NOMO-1 (cell line): ENCODE data around the gene PDE5A.
A peak's percentile ranks its signal among the peaks of the same experiment; 100 is the strongest.
"Not testable (repeated sequence)": the region's sequence is repeated elsewhere in the genome, so short reads cannot be mapped to it uniquely, and the experiment has no call there.

ENCODE experiments used
- DNase-seq, 2 experiments: peaks; one replicate each; lab custom pipeline; 2025; ENCODE audit not compliant: unreplicated experiment in 2 of 2; lab: John Stamatoyannopoulos, UW

Gene PDE5A

GRCh38 chr4:119479180-119479808 lies 149.3 kb downstream of the PDE5A start:
- DNase-seq, result no peak

- no peak for DNase-seq
These were observed 150.0 kb downstream of the PDE5A start for GRCh38 chr4:119478446-119479179.

- DNase-seq, result no peak
These were observed 151.1 kb downstream of the PDE5A start for GRCh38 chr4:119477412-119478053.

DNA sequence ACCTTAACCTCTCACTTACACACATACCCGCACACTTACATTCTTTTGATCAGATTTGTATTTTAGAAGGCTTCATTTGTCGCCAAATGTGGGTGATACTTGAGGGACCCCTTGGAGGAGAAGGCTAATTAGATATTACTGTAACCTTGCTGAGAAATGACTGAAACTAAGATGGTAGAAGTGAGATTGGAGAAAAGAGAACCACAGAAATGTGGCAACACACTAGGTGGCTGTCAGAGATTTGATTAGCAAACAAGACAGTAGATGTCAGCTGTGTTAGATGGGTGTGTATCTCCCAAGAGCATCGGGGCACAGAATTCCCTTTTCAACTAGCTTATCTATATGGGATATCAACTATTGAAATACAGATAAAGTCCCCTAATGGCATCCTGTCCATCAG lies 157.3 kb downstream of the PDE5A start:
- DNase-seq, result no peak

DNA sequence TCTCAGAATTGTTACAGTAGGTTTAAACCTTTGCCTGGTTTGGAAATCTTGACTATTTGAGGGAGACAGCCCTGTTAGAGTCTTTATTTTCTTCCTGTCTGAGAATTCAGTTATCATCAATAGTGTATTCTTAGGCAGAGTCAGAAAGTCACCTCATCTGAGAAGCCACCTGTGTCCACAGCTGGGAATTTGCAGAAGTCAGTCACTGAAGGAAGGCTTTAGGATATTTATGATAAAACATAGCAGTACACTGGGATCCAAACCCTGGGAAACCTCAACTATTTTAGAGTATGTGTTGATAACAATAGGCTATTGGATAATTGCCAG lies 157.9 kb downstream of the PDE5A start:
- DNase-seq, result not testable (repeated sequence)

GRCh38 chr4:119470021-119470736 lies 158.4 kb downstream of the PDE5A start:
- not testable (repeated sequence) for DNase-seq

DNA sequence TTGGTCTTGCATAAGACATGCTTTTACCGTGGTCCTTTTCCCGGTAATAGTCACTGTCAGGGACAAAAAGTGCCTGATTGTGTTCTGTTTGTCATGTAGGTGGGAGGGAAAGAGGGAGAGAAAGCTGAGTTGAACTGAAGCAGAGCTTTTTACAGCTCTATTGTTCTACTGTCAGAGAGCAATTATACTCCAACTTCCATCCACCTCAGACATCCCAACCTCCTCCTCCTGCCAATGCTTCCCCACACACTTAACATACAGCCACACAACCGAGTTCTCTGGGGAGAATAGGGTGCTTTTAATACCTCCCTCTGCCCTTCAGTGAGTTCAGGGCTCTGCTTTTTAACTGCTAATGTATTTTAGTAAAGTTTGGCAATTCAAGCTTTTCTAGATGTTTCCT lies 159.6 kb downstream of the PDE5A start:
- not testable (repeated sequence) for DNase-seq

GRCh38 chr4:119462733-119463132 lies 165.9 kb downstream of the PDE5A start:
- DNase-seq, result not testable (repeated sequence)

GRCh38 chr4:119455734-119456133 lies 172.9 kb downstream of the PDE5A start:
- DNase-seq, result not testable (repeated sequence)

- DNase-seq, result peak; percentile 74 to 80
These were observed 173.9 kb downstream of the PDE5A start for GRCh38 chr4:119454491-119455270.

- peak in 1 of 2 experiments; percentile 36 for DNase-seq
These were observed 174.5 kb downstream of the PDE5A start for GRCh38 chr4:119454151-119454490.

DNA sequence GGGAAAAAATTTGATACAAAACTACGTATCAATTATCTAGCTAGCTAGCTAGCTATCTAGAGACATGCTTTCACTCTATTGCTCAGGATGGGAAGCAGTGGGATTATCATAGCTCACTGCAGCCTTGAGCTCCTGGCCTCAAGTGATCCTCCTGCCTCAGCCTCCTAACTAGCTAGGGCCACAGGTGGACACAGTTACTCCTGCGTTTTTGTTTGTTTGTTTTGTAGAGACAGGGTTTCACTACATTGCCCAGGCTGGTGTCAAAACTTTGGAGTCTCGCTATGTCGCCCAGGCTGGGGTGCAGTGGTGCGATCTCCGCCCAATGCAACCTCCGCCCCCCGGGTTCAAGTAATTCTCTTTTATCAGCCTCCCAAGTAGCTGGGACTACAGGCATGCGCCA lies 175.3 kb downstream of the PDE5A start:
- not testable (repeated sequence) for DNase-seq

DNA sequence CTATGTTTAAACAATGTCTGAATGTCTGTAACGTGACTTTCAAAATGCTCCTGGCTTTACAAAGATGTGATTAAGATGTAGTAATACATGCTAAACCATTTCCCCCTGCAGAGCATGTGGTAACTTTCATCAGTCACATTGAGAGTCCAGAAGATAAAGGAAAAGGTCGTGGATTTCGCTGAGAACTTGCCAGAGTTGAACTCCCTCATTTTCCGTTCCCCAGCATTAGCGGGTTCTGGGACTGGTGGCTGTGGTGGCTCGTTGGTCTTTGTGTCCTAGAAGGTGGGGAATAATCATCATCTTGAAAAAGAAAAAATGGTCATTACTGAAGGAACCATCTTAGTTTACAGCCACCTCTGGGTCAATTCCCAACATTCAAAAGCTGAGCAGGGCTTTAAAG lies 178.8 kb downstream of the PDE5A start:
- DNase-seq, result not testable (repeated sequence)
